CD4-positive, alpha-beta memory T cell (primary cell): Measurements from ENCODE around the gene RNFT2. TPM values are rescaled to one million over a fixed set of nuclear protein-coding genes. Genes with fewer than 3 reads are reported as not detected.
"Not testable (repeated sequence)": the region's sequence is repeated elsewhere in the genome, so short reads cannot be mapped to it uniquely, and the experiment has no call there.

Experiments
- CTCF ChIA-PET: fragments of 350-600 bp; sonication (Branson Sonifier 250); formaldehyde crosslinking; loops from one replicate; lab custom pipeline; 2021; ENCODE audit warnings: inconsistent platforms; ENCODE audit not compliant: partially characterized antibody; lab: Charles Lee
- POLR2A ChIA-PET: fragments of 350-600 bp; sonication (Branson Sonifier 250); formaldehyde crosslinking; loops from one replicate; lab custom pipeline; 2021; ENCODE audit not compliant: partially characterized antibody; lab: Charles Lee
- DNase-seq, 5 donors: peaks; one replicate each; pipeline versions ENCODE4 v3.0.0 to v3.0.0-alpha.2; 2020 to 2022; ENCODE audit warnings: mixed read lengths in 1 of 5
- H3K27ac ChIP-seq: one replicate; pipeline ENCODE4 v1.7.0; 2013; ENCODE audit warnings: low read depth, low read length
- H3K27me3 ChIP-seq: 2 replicates; pipeline ENCODE4 v1.7.0; 2013; ENCODE audit warnings: mild to moderate bottlenecking, low read length, moderate library complexity; ENCODE audit not compliant: insufficient read depth
- H3K36me3 ChIP-seq: 2 replicates; pipeline ENCODE4 v1.7.0; 2013; ENCODE audit warnings: mild to moderate bottlenecking, low read length, moderate library complexity; ENCODE audit not compliant: insufficient read depth
- H3K4me1 ChIP-seq: 2 replicates; pipeline ENCODE4 v1.7.0; 2013; ENCODE audit warnings: mild to moderate bottlenecking, low read length, moderate library complexity; ENCODE audit not compliant: insufficient read depth
- H3K4me3 ChIP-seq, 2 donors: one replicate each; pipeline ENCODE4 v1.7.0; 2013; ENCODE audit warnings: low read length in 2 of 2, mild to moderate bottlenecking in 1 of 2
- H3K9me3 ChIP-seq, 2 donors: one replicate each; pipeline ENCODE4 v1.7.0; 2013; ENCODE audit warnings: low read length in 2 of 2, control low read depth in 1 of 2; ENCODE audit not compliant: control insufficient read depth in 1 of 2
- H3K27ac Mint-ChIP-seq, 7 donors: one replicate each; pipeline ENCODE4 v1.8.0; 2020 to 2021; ENCODE audit warnings: mixed read lengths in 7 of 7, mild to moderate bottlenecking in 6 of 7, inconsistent platforms in 3 of 7, moderate library complexity in 3 of 7
- H3K27me3 Mint-ChIP-seq, 2 donors: one replicate each; pipeline ENCODE4 v1.8.0; 2020 to 2021; ENCODE audit warnings: mixed read lengths in 2 of 2
- H3K36me3 Mint-ChIP-seq, 2 donors: one replicate each; pipeline ENCODE4 v1.8.0; 2020 to 2021; ENCODE audit warnings: mixed read lengths in 2 of 2, inconsistent platforms in 1 of 2, mild to moderate bottlenecking in 1 of 2
- H3K4me1 Mint-ChIP-seq, 4 donors: one replicate each; pipeline ENCODE4 v1.8.0; 2020 to 2021; ENCODE audit warnings: mixed read lengths in 4 of 4, mild to moderate bottlenecking in 1 of 4
- H3K4me3 Mint-ChIP-seq, 8 donors: one replicate each; pipeline ENCODE4 v1.8.0; 2020 to 2021; ENCODE audit warnings: mixed read lengths in 8 of 8, mild to moderate bottlenecking in 7 of 8, moderate library complexity in 6 of 8, inconsistent platforms in 3 of 8
- H3K9me3 Mint-ChIP-seq, 8 donors: one replicate each; pipeline ENCODE4 v1.8.0; 2020 to 2021; ENCODE audit warnings: mixed read lengths in 8 of 8, mild to moderate bottlenecking in 5 of 8, inconsistent platforms in 3 of 8, moderate library complexity in 1 of 8
- intact Hi-C: fragments of 100-400 bp; cut with micrococcal nuclease; formaldehyde crosslinking; loops from one replicate; pipeline ENCODE4 v1.15.1; 2023
- polyA plus RNA-seq, 2 donors: library from polyadenylated mRNA; unstranded; fragments of 300-500 nt; fragmentation: Illumina TruSeq; gene quantifications; one replicate each; pipeline ENCODE4 v1.2.3, GENCODE V29; 2021
- total RNA-seq, 2 experiments: library from RNA; stranded (reverse); gene quantifications; one replicate each; pipeline ENCODE4 v1.2.3, GENCODE V29; 2021

The RNFT2 gene
- total and polyA plus RNA-seq, 4 experiments from 2014 or later, result 0.88 to 5.9 (median 3.1) TPM

DNA sequence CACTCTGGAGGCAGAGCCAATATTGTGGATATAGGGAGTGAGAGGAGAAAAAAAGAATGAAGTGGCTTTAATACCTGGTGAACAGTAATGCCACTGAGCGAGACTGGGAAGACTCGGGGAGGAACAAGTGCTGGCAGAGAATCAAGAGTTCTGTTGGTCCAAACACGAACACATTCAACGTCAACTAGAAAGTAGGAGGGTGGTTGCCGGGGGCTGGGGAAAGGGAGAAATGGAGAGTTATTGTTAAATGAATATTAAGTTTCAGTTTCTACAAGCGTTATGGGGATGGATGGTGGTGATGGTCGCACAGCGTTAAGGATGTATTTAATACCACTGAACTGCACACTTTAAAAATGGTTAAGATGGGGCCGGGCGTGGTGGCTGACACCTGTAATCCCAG is 3.0 kb upstream of the RNFT2 start:
- H3K36me3 Mint-ChIP-seq, result peaks cover 16 to 29% of the 10 kb centered on the region in 2 donors
- Histone ChIP-seq H3K36me3 (no peaks in the 10 kb centered on the region), H3K27me3 (no peaks in the 10 kb centered on the region), H3K9me3 (no peaks in the 10 kb centered on the region), H3K27ac (no peak overlapping the region), H3K4me1 (peaks cover 27% of the 10 kb centered on the region), H3K4me3 (no peak overlapping the region)
- intact Hi-C loops, result loop anchor here (10.0 kb wide), 1 partner anchor 1640 kb away; the partner anchor contains the start of genes SUDS3 and TAOK3
- H3K27me3 Mint-ChIP-seq, result no peaks in the 10 kb centered on the region
- H3K9me3 Mint-ChIP-seq, result peaks cover 0 to 2% (median 0%) of the 10 kb centered on the region in 8 donors
- POLR2A ChIA-PET, result no interaction called here
- CTCF ChIA-PET, result no interaction called here
- H3K4me1 Mint-ChIP-seq, result peaks cover 23 to 53% (median 41%) of the 10 kb centered on the region in 4 donors
- H3K4me3 Mint-ChIP-seq, result peak overlapping the region; percentile 23 to 76 (median 57)
- peak overlapping the region in 3 of 7 donors; percentile 18 to 81 (median 56) for H3K27ac Mint-ChIP-seq
- DNase-seq, result no peak

DNA sequence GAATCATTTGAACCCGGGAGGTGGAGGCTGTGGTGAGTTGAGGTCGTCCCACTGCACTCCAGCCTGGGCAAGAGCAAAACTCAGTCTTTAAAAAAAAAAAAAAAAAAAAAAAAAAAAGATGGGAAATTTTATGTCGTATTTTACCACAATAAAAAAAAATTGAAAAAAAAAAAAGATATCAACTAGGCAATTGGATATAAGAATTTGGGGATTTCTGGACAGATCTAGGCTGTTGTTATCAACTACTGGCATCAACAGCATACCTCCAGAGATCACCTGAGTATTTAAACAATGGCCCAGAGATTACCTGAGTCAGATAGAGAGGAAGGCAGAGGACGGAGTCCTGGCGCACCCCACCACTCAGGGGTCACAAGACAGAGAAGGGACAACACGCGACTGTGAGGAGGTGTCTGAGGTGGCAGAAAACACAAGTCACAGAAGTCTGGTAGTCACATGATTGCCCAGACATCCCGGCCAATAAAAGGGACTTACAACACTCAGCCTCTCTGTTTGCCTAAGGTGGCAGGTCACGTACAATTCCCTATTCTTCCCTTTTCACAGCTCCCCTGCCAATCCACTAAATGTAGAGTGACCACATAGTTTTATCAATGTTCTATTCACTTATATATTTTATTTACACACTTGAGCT is 2.0 kb upstream of the RNFT2 start:
- ChIA-PET POLR2A (interaction anchor here (1.0 kb wide), 1 partner anchor 176 kb away, joined by 3 read pairs; no protein-coding TSS in a partner anchor), CTCF (interaction anchor here (0.6 kb wide), 1 partner anchor 374 kb away, joined by 3 read pairs; no protein-coding TSS in a partner anchor)
- no peak for DNase-seq
- H3K9me3 ChIP-seq, result no peaks in the 10 kb centered on the region
- Mint-ChIP-seq H3K4me3 (peak overlapping the region; percentile 87 to 98 (median 92)), H3K27me3 (no peaks in the 10 kb centered on the region), H3K27ac (peak overlapping the region in 6 of 7 donors; percentile 24 to 89 (median 82)), H3K9me3 (peaks cover 0 to 2% (median 0%) of the 10 kb centered on the region in 8 donors), H3K36me3 (peaks cover 16 to 29% of the 10 kb centered on the region in 2 donors), H3K4me1 (peaks cover 23 to 53% (median 41%) of the 10 kb centered on the region in 4 donors)
- H3K36me3 ChIP-seq, result no peaks in the 10 kb centered on the region
- no peak overlapping the region for H3K27ac ChIP-seq
- intact Hi-C loops, result loop anchor here (10.0 kb wide), 1 partner anchor 1639 kb away; the partner anchor contains the start of genes SUDS3 and TAOK3
- peak overlapping the region in 1 of 2 donors; percentile 98 for H3K4me3 ChIP-seq
- no peaks in the 10 kb centered on the region for H3K27me3 ChIP-seq
- peaks cover 27% of the 10 kb centered on the region for H3K4me1 ChIP-seq

DNA sequence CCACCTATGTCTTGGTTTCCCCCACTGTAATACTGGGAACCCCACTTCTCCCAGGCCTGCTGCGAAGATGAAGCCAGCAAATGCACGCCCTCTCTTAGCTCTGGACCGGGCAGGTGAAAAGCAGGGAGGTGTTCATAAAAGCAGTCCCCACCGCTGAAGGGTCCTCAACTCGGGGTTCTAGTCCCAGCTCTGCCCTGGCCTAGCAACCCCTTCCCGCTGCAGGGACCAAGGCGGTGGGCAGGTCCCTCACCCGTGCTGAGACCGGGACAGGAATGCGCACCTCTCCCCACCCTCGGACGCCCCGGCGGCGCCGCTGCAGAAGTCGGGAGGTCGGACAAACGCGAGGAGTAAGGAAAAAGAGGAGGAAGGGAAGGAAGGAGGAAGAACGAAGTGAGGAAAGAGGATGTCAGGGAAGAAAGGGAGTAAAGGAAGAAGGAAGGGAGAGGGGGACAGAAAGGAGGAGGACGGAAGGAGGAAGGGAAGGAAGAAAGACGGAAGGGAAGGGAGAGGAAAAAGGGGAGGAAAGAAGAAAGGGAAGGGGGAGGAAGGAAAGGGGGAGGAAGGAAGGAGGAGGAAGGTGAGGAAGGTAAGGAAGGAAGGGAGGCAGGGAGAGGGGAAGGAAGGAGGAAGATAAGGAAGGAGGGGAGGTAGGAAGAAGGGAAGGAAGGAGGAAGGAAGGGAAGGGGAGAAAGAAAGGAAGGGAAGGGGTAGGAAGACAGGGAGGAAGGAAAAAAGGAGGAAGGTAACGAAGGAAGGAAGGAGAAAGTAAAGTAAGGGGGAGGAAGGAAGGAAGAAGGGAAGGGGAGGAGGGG is 947 bp upstream of the RNFT2 start:
- no peaks in the 10 kb centered on the region for H3K27me3 Mint-ChIP-seq
- Histone ChIP-seq H3K4me3 (peak overlapping the region; percentile 58 to 98), H3K36me3 (no peaks in the 10 kb centered on the region), H3K4me1 (peaks cover 27% of the 10 kb centered on the region), H3K27ac (peak overlapping the region; percentile 50), H3K9me3 (no peaks in the 10 kb centered on the region), H3K27me3 (no peaks in the 10 kb centered on the region)
- ChIA-PET CTCF (no interaction called here), POLR2A (interaction anchor here (1.0 kb wide), 2 partner anchors 177 to 453 kb away, joined by 3 read pairs; partner anchors contain the start of gene FBXO21)
- peaks cover 19 to 53% (median 36%) of the 10 kb centered on the region in 4 donors for H3K4me1 Mint-ChIP-seq
- H3K36me3 Mint-ChIP-seq, result peaks cover 16 to 25% of the 10 kb centered on the region in 2 donors
- H3K27ac Mint-ChIP-seq, result peak overlapping the region; percentile 86 to 91 (median 88)
- intact Hi-C loops, result loop anchor here (10.0 kb wide), 1 partner anchor 1638 kb away; the partner anchor contains the start of genes SUDS3 and TAOK3
- H3K9me3 Mint-ChIP-seq, result peaks cover 0 to 2% (median 0%) of the 10 kb centered on the region in 8 donors
- peak overlapping the region; percentile 87 to 98 (median 92) for H3K4me3 Mint-ChIP-seq
- DNase-seq, result no peak

- ChIA-PET POLR2A (no interaction called here), CTCF (no interaction called here)
- H3K36me3 Mint-ChIP-seq, result peaks cover 8 to 15% of the 10 kb centered on the region in 2 donors
- Histone ChIP-seq H3K4me1 (peaks cover 27% of the 10 kb centered on the region), H3K27me3 (no peaks in the 10 kb centered on the region), H3K9me3 (no peaks in the 10 kb centered on the region), H3K27ac (no peak overlapping the region), H3K4me3 (no peak overlapping the region), H3K36me3 (no peaks in the 10 kb centered on the region)
- peak overlapping the region in 3 of 8 donors; percentile 12 to 87 (median 15) for H3K4me3 Mint-ChIP-seq
- H3K9me3 Mint-ChIP-seq, result peaks cover 0 to 2% (median 0%) of the 10 kb centered on the region in 8 donors
- no peak for DNase-seq
- intact Hi-C loops, result loop anchor here (10.0 kb wide), 1 partner anchor 1635 kb away; the partner anchor contains the start of genes SUDS3 and TAOK3
- H3K4me1 Mint-ChIP-seq, result peaks cover 13 to 43% (median 25%) of the 10 kb centered on the region in 4 donors
- no peaks in the 10 kb centered on the region for H3K27me3 Mint-ChIP-seq
- H3K27ac Mint-ChIP-seq, result peak overlapping the region in 2 of 7 donors; percentile 88 to 95
Measured at GRCh38 chr12:116739381-116739887, 1.3 kb downstream of the RNFT2 start.

DNA sequence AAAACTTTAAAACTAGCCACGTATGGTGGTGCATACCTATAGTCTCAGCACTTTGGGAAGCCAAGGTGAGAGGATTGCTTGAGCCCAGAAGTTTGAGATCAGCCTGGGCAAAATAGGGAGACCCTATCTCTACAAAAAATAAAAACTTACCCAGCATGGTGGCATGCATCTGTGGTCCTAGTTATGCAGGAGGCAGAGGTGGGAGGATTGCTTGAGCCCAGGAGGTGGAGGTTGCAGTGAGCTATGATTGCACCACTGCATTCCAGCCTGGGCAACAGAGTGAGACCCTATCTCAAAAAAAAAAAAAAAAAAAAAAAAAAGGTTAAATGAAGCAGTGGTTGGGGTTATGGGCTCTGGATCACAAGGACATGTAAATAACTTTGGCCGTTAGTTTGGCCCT is 4.7 kb downstream of the RNFT2 start:
- H3K27ac Mint-ChIP-seq, H3K27ac ChIP-seq, DNase-seq, intact Hi-C loops, H3K36me3 ChIP-seq, H3K27me3 Mint-ChIP-seq, H3K36me3 Mint-ChIP-seq, H3K4me3 Mint-ChIP-seq, H3K9me3 Mint-ChIP-seq, POLR2A ChIA-PET, H3K27me3 ChIP-seq, H3K4me1 ChIP-seq, H3K9me3 ChIP-seq, CTCF ChIA-PET, H3K4me3 ChIP-seq: not testable (repeated sequence)
- H3K4me1 Mint-ChIP-seq, result peaks cover 0 to 17% (median 5%) of the 10 kb centered on the region in 4 donors

- no peak for DNase-seq
Measured at GRCh38 chr12:116744766-116745165, 6.7 kb downstream of the RNFT2 start.

More at GRCh38 chr12:116744766-116745165, 6.7 kb downstream of the RNFT2 start:
- no peak overlapping the region for H3K4me3 Mint-ChIP-seq
- H3K36me3 Mint-ChIP-seq, result peaks cover 0 to 4% of the 10 kb centered on the region in 2 donors
- Histone ChIP-seq H3K27me3 (no peaks in the 10 kb centered on the region), H3K4me3 (no peak overlapping the region), H3K4me1 (no peaks in the 10 kb centered on the region), H3K27ac (no peak overlapping the region), H3K9me3 (no peaks in the 10 kb centered on the region), H3K36me3 (no peaks in the 10 kb centered on the region)
- intact Hi-C loops, result no loop called here
- ChIA-PET POLR2A (no interaction called here), CTCF (interaction anchor here (1.3 kb wide), 1 partner anchor 41 kb away, joined by 4 read pairs; no protein-coding TSS in a partner anchor)
- no peak overlapping the region for H3K27ac Mint-ChIP-seq
- H3K4me1 Mint-ChIP-seq, result no peaks in the 10 kb centered on the region
- no peaks in the 10 kb centered on the region for H3K9me3 Mint-ChIP-seq
- no peaks in the 10 kb centered on the region for H3K27me3 Mint-ChIP-seq
